Measurements from ENCODE around the gene EIF2S1.
"Not testable (repeated sequence)": the region's sequence is repeated elsewhere in the genome, so short reads cannot be mapped to it uniquely, and the experiment has no call there.

- not testable (repeated sequence) for TF ChIP-seq CTCF, POLR2A (IDR thresholded peaks at IDR 0.05)
Observed at GRCh38 chr14:67329666-67330065, 30.5 kb upstream of the EIF2S1 start.
